Activated CD8-positive, alpha-beta memory T cell treated with anti-CD3 and anti-CD28 coated beads, Interleukin-2, amount 50 U/mL, for 48 hours (primary cell): ENCODE results near the gene SMAP2.

Experiments
- DNase-seq: peaks from one replicate; pipeline ENCODE4 v3.0.0-alpha.2; 2020

The SMAP2 gene

DNA sequence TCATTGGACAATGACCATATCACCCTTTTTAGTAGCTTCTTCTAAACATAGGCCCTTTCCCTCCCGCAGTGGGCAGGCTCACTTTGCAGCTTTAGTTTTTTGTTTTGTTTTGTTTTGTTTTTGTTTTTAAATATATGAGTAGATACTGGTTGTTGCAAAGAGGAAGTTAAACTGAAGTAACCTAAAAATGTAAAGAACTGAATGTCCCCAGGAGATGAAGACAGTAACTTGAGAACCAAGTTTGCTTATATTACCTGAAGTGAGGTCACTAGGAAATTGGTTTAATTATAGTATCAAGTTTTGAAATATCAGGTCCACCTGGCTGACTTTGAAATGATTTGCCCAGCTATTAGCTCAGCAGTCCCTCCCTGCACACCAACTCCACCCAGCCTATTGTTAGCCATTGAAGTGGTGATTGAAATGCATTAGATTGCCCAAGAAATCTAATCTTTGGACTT, 18.2 kb downstream of the SMAP2 start:
- DNase-seq = no peak

DNA sequence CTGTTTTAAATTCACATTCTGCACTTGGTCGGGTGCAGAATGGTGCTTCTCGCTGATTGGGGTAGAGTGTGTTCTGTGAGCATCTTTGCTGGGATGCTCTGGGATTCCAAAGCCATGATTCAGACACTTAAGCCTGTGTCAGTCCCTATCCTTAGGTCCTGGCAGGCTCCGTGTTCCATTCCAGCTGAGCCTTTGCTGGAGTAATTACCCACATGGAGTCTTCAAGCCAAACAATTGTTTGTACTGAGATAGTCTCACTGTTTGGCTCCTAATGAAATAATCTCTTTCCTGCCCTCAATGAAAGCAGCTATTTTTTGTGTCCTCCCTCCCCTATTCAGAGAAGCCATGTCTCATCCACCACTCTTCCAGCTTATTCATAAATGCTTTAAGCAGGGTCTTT, 18.7 kb downstream of the SMAP2 start:
- DNase-seq = no peak

DNA sequence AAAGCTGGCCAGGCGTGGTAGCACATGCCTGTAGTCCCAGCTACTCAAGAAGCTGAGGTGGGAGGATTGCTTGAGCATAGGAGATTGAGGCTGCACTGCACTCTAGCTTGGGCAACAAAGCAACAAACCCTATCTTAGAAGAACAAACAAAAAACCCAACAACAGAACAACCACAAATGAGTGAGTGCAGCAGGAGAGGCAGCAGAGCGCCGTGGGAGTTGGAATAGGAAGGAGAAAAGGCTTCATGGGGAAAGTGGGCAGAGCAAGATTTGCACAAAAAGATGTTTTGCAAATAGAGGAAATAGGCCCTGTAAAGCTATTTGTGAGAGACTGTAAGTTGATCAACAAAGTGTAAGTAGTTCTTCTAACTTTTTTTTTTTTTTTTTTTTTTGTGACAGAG, 19.6 kb downstream of the SMAP2 start:
- no peak for DNase-seq

DNA sequence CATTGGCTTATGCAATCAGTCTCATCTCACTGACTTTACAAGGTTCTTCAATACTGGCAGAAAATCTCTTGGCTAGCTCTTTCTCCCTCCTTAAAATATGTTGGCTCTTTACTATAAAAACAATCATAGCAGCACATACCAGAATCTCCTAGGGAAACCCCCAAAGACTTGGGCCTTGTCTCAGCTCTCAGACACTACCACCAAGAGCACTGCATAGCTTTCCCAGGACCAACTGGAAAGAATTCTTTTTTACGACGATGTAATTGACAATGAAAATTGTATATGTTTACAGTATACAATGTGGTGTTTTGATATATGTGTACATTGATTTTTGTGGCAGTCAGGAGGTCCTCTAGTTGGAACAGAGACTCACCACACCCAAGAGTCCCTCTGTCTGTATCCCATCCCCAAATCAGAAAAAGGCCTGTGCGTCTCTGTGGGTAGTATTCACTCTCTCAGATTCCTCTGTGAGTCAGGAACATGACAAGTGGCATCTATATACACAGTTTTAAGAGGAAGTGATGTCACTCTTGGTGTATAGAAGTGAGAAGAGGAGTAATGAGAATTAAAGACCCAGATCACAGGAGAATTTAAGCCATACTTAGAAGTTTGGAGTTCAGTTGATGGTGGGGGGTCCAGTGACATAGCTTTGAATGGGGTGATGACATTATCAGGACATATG, 21.1 kb downstream of the SMAP2 start:
- DNase-seq = no peak

DNA sequence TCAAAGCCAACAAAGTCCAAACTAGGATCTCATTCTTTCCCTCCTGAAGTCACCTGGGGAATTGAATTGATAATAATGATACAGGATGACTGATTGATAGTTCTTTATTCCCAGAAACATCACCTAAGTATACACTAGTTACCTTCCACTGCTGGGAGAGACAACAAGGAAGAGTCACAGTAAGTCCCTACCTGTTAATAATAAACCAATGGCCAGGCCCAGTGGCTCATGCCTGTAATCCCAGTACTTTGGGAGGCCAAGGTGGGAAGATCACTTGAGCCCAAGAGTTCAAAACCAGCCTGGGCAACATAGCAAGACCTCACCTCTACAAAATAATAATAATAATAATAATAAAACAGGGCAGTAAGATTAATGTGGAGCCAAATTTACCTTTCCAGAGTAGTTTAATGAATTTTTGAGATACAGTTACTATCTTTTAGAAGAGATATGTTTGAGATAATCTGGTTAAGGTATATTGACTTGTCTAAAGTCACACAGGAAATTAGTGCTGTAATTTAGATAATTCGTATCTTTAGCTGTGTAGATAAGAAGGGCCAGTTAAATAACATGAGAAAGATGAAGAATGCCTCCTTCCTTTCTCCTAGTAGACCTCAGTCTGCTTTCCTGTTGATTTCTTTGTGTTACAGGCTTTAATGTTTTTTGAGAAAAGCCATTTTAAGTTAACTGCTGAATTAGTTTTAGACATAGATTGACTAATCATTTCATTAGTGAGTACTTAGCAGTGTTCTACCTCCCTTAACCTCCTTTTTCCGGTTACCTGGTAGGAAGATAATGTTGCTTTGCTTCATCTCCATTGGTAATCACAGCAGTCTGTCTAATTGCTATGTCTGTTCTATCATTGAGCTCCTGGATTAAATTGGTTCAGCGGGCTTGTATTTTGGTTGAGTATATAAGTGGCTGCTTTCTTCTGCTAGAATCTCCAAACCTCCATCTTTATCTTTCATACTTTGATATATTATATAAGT, 22.0 kb downstream of the SMAP2 start:
- no peak for DNase-seq

DNA sequence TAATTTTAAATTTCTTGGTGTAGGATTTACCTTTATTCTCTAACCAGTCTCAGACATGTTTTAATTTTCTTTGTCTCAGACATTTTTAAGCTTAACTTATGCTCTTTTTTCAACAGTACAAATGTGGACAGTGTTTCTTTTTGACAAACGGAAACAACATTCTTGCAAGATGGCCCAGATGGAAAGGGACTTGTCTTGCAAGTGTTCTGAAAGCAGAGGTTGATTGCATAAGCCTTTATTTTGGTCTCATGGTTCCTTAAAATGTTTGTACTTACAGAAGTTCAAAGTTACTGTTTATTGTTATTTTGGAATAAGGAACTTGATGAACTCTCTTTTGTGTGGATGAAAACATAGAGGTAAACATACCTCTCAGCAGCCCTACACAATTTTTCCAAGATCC, 22.9 kb downstream of the SMAP2 start:
- no peak for DNase-seq

DNA sequence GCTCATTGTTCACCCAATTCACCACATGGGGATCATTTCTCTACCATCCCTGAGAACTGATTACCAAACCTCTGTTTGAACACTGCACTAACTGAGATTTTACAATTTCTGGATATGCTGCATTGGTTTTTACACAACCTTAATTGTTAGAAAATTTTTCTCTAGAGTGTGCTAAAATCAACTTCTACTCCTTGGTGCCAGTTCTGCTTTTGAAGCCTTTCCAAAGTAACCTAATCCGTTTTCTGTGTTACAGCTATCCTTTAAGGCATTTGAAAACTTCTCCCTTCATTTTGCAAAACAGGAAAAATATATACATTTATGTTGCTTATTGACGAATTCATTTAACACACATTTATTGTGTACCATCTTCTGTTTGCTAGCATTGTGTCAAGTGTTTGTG, 23.7 kb downstream of the SMAP2 start:
- no peak for DNase-seq

DNA sequence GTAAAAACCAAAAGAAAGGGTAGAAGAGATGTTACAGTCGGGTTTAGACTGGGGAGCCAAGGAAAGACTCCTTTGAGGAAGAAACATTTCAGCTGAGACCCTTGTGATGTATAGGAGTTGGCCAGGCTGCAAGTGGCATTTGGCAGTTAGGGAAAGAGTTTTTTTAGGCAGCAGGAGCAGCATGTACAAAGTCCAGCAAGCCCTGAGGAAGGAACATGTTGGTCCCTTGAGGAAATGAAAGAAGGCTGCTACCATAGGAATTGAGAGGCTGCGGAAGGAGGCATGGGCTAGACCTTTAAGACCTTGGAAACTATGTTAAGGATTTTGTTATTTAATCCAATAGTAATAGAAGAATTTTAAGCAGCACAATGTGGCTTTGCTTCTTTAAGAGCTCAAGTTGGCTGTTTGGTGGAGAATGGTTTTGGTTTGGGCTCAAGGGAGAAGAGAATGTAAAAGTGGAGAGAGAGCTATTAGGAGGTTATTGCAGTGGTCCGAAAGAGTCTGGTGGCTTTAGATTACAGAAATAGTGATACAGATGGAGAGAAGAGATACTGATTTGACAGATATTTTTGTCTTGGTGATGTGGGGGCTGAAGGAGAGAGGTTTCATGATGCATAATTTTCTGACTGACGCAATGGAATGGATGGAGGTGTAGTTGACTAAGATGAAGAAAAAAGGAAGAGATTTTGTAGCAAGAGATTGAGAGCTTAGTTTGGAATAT, 26.6 kb downstream of the SMAP2 start:
- DNase-seq = no peak

DNA sequence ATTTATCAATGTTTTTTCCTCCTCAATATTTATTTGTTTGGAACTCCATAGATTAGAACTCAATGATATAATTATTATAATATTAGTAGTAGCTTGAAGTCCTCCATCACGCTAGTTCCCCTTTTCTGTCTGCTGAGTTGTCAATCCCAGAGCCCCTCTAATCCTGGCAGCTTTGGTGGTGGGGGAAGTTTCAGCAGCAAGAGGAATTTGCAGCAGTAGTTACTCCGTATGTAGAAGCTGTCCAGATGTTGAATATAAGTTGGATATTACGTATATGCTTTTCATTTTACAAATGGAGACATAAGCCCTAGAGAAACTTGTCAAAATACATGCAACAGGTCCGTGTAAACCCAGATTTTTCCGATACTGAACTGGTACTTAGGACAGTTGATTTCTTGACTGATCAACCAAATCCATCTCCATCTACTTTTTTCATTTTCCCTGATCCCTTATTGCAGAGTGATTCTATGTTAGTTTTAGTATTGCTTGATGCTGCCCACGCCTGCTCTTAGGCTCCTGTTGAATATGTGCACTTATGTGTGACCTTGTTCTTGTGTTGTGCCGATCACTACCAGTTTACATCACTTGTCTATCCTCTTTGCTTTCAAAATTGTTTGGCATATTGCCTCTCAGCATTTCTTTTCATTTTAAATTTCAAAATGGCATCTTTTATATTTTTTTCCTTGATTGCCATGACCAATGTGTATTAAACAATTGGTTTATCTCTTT, 28.1 kb downstream of the SMAP2 start:
- DNase-seq = no peak

DNA sequence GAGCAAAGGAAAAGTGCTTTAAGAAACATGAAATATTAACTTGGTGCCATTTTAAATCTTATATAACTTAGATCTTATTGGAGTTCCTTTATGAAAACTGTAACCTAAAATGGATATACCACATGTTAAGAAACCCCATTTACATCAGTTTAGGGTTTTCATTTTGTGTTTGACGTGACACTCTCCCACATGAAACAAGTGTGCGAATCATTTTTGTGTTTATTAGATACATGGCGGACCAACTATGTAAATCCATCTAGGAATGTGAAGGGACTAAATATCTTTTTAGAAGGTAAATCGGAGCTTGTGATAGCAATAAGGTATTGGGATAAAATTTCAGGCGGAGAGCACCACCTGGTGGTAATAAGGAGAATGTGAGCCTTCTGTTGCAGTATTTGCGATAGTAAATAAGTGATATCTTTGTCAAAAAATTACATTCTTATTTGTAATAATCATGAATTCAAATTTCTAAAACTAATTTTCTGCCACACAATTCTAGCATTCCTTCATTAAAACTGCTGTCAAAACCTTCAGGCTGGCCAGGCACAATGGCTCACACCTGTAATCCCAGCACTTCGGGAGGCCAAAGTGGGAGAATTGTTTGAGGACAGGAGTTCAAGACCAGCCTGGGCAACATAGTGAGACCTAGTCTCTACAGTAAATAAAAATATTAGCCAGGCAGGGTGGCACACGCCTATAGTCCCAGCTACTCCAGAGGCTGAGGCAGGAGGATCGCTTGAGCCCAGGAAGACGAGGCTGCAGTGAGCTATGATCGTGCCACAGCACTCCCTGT, 31.3 kb downstream of the SMAP2 start:
- no peak for DNase-seq

DNA sequence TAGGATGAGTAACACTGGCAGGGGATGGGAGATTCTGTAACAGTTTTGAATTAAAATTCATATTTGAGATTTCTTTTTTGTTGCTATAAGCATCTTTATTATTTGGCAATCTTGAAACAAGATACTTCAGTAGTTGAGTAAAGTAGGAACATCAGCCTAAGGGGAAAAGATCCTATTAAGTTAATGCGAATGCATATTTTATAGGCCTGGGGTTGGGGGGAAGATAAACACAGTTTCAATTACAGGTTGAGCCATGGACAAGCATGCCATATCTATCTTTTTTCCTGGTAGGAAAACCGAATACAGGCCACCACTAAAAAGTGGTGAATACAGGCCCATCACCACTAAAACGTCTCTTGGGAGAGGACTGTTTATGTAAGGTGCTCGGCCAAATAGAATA, 32.3 kb downstream of the SMAP2 start:
- no peak for DNase-seq

DNA sequence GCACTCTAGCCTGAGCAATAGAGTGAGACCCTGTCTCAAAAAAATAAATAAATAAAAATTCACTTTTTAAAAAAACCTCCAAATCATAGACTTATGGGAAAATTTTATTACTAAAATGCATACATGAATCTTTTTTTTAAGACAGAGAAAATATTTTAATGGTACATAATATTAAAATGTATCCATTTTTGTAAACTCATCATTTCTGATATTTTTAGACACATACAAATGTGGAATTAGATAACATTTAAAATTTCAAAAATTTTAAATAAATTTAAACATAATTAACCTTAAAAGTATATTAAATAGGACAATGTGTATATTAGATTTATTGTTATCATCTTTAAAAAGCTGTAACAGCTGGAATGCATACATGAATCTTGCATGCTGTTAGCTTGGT, 33.9 kb downstream of the SMAP2 start:
- no peak for DNase-seq

DNA sequence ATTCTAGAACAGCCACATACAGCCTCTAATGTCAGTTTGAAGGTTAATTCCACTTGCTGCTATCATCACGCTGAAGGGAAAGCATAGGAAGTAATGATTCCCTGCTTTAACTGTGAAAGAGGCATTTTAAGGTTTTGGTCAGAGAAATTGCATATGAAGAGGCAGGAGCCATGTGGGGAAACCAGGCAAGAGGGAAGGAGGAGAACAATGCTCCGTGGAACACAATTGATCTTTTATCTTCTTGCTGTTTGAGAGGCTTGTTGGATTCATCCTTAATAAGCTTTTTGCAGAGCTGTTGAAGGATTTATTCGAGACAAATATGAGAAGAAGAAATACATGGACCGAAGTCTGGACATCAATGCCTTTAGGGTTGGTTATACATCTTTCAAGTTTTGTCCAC, 35.9 kb downstream of the SMAP2 start:
- no peak for DNase-seq

DNA sequence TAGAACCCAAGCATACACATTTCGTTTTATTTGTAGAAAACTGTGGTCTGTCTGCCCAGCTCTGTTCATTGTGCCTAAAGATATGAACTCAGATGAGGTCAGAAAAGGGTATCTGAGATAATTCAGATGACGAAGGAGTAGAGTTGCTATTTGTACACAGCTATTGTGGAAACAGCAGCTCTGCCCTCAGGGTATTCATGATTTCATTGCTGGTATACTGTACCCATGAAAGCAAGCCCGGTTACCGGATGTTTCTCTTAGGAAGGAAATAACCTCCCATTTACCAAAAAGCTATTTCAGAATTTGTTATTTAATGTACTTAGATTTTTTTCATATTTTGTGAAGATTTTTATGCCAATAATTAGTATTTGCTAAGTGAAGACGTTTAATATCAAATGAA, 37.8 kb downstream of the SMAP2 start:
- DNase-seq = no peak

DNA sequence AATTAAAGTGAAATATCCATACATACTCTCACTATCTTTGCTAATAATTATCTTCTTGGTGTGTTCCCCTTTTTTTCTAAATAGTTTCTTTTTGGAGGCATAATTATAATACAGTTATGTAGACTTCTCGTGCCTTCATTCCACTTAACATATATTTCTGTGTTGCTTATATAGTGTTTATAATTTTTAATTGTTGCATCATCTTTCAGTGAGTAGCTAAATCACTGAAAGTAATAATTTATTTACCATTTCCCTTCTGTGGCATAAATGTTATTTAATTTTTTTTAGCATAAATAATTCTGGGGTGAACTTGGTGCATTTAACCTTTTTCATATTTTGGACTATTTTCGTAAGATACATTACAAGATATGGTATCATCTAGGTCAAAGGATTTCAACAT, 38.3 kb downstream of the SMAP2 start:
- no peak for DNase-seq

DNA sequence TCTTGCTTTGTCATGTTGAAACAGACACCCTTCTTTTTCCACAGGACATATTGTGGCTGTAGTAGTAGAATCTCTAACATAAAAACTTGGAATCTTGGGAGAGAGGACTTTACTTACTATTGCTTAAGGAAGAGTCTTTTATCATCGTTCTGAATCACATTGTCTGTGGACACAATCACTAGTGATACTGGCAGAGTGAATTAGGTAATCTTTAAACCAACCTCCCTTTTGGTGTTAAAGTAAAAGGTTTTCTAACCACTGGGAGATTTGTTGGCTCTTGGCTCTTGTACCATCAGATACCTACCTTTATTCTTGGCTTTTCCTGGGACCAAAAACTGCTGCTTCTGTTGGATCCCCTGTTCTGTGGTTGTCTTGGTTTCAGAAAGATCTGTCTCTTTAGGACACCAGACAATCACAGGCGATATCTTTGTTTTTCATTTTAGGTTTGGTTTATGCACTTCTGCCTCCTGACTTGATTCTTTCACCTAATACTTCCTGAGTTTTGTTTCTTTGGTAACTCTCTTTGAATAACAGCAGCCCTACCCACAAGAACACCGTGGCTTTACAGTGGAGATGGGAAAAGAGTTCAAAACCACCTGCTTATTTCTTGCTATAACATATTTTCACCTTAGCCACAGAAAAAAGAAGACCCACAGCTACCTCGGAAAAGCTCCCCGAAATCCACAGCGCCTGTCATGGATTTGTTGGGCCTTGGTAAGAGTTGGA, 40.2 kb downstream of the SMAP2 start:
- no peak for DNase-seq

DNA sequence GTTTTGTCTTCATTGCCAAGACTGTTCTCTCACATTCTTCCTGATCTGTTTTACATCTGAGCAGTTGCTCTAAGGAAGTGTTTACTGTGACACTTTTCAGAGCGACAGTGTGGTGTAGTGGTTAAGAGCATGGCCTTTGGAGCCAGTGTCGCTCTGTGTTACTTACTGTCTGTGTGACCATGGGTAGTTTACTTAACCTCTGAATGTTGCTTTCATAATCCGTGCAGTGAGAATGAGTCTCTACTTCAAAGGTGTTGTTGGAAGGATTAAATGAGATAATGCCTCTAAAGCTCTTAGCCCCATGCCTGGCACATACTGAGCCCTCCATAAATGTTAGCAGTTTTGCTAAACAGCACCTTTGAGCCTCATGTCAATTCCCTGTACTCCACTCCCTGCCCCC, 40.8 kb downstream of the SMAP2 start:
- DNase-seq = no peak

DNA sequence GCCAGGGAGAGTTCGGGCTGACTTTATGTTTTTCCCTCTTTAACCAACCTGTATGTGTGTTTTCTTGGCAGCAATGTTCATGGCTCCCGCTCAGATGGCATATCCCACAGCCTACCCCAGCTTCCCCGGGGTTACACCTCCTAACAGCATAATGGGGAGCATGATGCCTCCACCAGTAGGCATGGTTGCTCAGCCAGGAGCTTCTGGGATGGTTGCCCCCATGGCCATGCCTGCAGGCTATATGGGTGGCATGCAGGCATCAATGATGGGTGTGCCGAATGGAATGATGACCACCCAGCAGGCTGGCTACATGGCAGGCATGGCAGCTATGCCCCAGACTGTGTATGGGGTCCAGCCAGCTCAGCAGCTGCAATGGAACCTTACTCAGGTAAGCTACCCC, 43.2 kb downstream of the SMAP2 start:
- no peak for DNase-seq

DNA sequence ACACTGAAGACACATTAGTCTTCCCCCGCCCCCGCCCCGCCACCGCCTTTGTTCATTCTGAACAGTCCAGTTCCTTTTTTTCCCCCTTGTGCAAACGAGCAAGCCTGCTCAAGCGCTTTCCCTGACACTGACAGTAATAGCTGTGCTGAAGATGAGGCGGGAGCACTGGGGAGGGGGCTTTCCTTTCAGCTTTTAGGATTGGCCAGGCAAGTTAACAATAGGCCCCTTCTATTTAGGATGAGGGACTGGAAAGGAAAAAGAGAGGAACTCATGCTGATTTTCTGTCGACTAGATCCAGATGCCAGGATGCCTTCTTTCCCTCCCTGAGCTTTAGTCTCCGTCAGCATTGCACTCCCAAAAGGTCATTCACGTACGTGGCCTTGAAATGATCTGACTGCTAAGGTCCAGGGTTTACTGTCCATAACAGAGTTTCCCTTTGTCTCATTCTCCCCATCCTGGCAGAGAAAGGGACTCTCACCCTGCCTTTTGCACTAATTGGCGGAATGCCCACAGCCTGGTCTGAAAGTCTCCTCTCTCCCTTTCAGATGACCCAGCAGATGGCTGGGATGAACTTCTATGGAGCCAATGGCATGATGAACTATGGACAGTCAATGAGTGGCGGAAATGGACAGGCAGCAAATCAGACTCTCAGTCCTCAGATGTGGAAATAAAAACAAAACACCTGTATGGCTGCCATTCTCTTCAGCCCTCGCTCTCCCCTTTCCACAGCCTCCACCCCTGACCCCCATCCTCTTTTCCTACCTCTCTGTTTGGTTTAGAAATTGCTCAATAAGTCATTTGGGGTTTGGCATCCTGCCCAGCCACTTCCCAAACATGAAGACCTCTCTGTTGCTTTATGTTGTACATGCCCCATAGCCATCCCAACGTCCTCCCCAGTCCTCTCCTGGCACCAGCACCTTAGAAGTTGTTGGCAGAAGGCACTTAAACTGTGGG, 48.2 kb downstream of the SMAP2 start:
- DNase-seq = no peak

DNA sequence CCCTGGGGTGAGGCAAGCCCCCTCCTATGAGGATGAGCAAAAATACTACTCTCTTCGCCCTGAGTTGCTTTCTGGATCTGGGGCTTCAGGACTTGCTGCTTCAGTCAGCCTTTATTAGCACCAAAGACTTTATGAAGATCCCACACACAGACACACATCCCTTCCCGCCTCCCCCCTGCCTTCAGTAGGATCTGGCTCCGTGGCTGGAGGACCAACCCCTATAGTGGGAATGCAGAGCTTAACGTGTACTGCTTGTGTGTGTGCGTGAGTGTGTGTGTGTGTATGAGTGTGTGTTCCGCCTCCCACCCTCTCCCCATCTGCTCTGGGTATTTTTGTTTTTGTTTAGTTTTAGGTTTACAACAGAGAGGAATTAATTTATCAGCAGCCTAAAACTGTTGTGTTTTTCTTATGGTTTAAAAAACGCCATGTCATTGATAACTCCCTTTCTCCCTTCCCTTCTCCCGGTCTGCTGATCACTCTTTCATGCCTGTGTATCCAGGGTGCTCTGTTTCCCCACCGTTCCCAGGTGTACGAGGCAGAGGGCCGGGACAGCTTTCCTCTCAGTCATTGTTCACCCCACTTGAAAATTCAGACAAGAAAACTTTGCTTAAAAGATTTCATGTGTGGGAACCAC, 49.2 kb downstream of the SMAP2 start:
- no peak for DNase-seq
